GM19238 (cell line): ENCODE results near the gene ANKRD39.

Experiments used
- DNase-seq: peaks from one replicate; pipeline ENCODE4 v3.0.0; 2011; ENCODE audit warnings: low spot score; ENCODE audit not compliant: insufficient read length

The ANKRD39 gene

GRCh38 chr2:96831679-96832078 is 26.1 kb downstream of the ANKRD39 start:
- DNase-seq, result no peak

- no peak for DNase-seq
Observed at GRCh38 chr2:96830044-96830562, 27.7 kb downstream of the ANKRD39 start.

DNA sequence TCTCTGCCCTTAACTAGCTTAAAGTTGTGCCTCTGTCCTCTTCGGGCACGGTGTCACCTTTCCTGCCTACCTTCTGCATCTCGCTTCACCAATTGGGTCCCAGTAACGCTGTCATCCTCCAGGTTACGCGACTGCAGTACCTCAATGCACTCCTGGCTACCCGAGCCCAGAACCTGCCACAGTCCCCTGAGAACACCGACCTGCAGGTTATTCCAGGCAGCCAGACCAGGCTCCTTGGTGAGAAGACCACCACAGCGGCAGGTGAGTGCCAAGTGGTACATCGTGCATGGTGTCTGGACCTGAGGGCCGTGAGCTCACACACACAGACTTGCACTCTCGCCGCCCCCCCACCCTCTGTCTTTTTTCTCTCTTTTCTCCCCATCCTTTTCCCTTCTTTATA is 28.9 kb downstream of the ANKRD39 start:
- no peak for DNase-seq

GRCh38 chr2:96828436-96828835 is 29.4 kb downstream of the ANKRD39 start:
- no peak for DNase-seq

DNA sequence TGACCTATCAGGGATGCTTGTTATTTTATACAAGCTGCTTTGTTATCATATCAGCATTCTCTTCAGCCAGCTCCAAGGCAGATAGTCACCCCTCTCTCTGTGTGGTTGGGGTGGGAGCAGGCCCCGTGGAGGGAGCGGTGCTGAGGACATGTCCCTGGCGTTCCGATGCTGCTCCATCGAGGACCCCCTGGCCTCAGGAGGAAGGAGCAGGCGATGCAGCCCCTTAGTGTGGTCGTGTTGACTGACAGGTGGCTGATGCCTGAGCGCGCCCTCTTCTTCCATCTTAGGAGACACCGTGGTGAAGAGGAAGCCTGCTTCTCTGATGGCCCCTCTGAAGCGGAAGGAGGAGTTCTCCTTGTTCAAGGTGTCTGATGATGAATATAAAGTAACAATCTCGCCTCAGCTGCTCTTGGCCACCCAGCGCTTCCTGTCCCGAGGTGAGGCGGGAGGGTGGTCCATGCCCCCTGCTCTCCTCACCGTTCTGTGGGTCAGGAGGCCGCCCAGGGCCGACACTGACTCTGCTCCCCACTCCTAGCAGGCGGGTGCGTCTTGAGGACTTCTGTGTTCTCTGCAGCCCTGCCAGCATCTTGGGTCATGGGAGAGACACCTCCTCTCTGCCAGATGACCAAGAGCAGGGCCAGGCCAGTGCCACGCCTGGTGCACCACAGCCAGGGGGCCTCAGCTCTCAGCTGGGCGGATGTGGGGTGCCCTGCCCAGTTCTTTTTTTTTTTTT is 31.1 kb downstream of the ANKRD39 start:
- no peak for DNase-seq

DNA sequence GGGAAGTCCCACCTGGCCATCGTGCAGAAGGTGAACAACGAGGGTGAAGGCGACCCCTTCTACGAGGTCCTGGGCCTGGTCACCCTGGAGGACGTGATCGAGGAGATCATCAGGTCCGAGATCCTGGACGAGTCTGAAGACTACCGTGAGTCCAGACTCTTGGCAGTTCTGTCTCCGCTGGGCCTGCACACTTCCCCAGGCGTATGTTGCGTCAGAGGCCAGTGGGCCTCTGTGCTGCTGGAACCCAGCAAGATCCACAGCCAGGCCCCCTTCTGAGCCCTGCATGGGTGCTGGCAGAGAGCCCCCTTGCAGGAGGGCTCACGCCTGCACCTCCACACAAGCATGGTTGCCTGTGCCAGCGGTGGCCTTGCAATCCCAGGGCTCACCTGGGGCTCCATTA is 32.8 kb downstream of the ANKRD39 start:
- no peak for DNase-seq

DNA sequence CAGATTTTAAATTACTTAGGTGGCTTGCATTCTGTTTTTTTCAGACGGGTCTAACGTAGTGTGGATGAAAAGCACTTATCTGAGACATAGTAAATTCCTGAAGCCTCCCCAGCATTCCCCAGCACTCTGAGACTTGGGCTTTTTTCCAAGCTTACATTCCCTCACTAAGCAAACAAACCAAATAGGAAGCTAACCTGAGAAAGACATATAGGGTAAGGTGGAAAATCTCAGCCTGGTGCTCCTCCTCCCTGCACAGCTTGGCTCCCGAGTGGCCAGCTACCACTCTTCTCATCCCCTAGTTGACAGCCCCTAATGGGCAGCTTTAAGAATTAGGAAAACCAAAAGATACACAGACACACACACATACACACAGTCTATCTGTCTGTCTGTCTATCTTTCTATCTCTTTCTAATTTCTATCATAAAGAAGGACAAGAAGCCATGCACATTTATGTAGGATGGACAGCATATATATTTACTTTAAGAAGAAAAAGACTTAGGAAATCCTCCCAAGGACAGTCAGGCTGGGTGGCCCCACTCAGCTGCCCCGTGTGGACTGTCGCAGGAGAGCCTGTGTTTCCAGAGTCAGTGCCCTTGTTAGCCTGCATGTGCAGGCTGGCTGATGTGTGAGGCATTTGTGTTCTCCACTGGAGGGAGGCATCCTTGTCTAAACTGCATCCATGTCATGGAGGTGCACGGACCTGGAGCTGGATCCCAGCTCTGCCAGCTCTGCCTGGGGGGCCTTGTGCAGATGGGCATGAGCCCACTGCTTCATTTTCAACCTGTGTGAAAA is 33.5 kb downstream of the ANKRD39 start:
- DNase-seq, result no peak

- no peak for DNase-seq
Observed at GRCh38 chr2:96823198-96823597, 34.6 kb downstream of the ANKRD39 start.

DNA sequence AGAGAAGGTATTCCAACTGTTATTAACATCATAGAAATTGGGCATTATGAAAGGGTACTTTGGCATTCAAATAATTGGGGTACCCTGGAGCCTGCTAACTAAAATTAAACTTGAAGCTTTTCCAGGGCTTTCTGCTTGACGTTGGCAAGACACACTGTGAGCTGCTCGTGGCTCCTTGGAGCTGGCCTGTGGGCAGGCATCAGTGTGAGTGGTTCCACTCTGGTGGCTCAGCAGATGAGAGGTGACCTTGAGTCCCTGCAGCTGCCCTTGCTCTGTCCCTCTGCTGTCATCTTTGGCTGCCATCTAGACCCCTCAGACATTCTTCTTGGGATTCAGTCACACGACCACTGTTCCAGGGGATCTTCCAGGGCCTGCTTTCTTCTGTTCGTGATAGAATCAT is 35.0 kb downstream of the ANKRD39 start:
- DNase-seq, result no peak

- no peak for DNase-seq
Observed at GRCh38 chr2:96821113-96821675, 36.6 kb downstream of the ANKRD39 start.

GRCh38 chr2:96819876-96820511 is 37.8 kb downstream of the ANKRD39 start:
- DNase-seq, result no peak

DNA sequence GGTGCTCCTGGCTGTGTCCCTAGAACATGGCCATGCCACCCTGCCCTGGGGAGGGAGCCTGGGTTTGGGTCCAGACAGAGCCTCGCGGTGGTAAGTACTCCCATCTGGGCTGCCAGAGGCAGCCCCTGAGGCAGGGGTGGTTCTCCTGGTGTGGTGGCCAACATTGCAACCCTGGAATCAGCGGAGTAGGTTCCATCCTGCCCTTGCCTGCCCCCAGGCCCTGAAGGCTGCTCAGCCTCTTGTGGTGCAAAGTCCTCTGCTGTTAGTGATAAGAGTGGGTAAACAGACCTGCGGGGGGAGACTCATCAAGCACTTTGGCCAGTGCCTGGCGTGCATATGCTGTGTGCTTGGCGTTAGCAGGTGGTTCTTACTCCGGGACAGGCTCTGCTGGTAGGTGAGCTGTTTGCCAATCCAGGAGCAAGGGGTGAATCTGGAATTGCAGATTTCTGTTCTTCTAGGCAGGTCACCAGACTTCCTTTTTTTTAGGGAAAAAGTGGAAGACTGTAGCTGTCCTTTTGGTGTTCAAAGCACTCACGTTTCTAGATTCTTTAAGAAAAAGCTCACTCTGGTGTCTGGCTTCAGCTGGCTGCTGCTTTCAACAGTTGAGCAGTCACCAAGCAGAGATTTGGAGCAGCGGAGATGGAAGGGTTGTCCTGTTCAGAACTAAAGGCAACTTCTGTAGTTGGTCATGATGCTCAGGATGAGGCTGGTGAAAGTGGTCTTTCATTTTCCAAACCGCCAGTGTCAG is 38.5 kb downstream of the ANKRD39 start:
- no peak for DNase-seq

DNA sequence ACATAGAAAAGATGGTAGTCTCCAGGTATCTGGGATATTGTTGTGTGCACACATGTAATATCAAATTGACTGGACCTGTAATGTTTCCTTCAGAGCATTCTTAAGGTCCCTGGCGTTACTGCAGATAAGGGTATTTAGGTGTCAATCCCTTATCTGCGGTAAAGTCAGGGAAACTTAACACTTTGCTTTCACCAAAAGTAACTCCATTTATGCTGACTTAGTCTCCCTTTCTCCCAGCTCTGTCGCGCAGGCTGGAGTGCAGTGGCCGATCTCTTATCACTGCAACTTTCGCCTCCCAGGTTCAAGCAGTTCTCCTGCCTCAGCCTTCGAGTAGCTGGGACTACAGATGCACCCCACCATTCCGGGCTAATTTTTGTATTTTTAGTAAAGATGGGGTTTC is 39.9 kb downstream of the ANKRD39 start:
- DNase-seq, result no peak

- peak; percentile 32 for DNase-seq
Observed at GRCh38 chr2:96816836-96817702, 40.7 kb downstream of the ANKRD39 start.

DNA sequence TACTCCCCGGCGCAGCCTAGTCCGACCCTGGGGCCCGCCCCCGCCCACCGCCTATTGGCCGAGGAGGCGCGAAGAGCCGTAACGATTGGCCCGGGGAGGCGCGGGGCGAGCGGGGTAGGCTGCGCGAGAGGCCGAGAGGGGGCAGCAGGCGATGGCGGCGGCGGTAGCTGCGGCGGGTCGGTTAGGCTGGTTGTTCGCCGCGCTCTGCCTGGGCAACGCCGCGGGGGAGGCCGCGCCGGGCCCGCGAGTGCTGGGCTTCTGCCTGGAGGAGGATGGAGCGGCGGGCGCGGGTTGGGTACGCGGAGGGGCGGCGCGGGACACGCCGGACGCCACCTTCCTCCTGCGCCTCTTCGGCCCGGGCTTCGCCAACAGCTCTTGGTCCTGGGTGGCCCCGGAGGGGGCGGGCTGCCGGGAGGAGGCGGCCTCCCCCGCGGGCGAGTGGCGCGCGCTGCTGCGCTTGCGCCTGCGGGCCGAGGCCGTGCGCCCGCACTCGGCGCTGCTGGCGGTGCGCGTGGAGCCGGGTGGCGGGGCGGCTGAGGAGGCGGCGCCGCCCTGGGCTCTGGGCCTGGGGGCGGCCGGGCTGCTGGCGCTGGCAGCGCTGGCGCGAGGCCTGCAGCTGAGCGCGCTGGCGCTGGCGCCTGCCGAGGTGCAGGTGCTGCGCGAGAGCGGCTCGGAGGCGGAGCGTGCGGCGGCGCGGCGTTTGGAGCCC is 41.5 kb downstream of the ANKRD39 start, which contains the start of gene CNNM3:
Gene CNNM3 (plus strand): TSS at position 142 of the 709 bp plus-strand sequence. CDS start 10 bp downstream, at position 152.
- peak; percentile 100 for DNase-seq

- DNase-seq, result peak; percentile 49
Observed at GRCh38 chr2:96815326-96816126, 42.3 kb downstream of the ANKRD39 start.

DNA sequence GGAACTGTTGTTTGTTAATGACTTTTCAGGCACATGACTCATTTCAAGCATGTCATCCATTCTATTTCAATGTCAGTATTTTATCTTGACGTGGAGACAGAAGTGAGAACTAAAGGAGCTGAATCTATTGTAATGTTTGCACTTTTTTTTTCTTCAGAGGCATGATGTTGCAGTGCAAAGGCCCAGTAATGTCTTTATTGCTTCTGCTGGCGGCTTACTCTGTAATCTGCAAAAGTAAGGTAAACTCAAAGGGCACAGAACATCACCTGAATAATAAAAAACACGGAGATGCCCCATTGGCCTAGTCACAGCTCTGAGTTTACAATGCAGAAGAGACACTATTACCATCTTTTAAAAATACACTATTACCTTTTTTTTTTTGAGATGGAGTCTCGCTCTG is 44.2 kb downstream of the ANKRD39 start:
- no peak for DNase-seq

- no peak for DNase-seq
Observed at GRCh38 chr2:96811917-96812316, 45.9 kb downstream of the ANKRD39 start.
